CD4-positive, alpha-beta T cell treated with Interleukin-15 for 1 hour (primary cell): ENCODE measurements around the gene UNC5B.
"Not testable (repeated sequence)": the region's sequence is repeated elsewhere in the genome, so short reads cannot be mapped to it uniquely, and the experiment has no call there.

Experiments used
- DNase-seq: peaks from one replicate; pipeline ENCODE4 v3.0.0-alpha.2; 2020

Gene UNC5B

DNA sequence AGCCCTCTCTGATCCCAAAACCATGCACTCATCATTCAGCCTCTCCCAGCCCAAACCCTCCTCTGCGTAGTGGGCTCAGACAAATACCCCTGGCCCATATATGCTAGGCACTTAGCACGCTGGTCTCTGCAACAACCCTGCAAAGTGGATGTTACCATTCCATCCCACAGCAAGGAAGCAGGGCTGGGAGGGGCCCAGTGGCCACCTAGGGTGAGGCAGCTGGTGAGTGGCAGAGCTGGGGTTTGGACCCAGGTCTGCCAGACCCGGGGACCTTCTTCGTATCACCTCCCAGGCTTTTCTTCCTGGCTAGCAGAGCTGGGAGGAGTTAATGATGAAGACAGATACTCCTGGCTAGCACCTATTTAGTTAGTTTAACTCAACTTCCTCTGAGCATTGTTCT is 73.6 kb downstream of the UNC5B start:
- no peak for DNase-seq

DNA sequence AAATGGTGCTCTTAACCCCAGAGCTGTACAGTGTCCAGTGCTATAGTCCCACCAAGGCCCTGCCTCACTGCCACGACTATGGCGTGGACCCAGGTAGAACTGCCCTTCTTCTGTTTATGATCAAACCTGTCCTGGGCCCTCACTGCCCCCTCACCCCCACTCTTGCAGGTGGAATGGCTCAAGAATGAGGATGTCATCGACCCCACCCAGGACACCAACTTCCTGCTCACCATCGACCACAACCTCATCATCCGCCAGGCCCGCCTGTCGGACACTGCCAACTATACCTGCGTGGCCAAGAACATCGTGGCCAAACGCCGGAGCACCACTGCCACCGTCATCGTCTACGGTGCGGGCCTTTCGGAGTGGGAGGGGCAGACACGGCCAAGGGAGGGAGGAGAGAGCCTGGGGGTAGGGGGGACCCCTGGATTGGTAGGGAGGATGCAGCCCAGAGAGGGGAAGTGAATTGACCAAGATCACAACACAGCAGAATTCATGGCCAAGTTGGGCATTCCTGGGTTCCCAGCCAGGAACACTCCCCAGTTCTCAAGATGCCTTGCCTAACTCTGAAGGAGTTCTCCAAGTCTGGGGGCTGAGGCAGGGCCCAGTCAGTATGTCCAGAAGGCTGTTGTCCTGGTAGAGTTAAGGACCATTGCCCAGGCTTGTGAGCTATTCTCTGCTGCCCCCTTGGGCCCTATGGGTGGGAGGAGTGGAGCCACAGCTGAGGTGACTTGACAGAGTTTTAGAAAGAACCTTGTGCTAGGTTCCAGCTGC is 74.3 kb downstream of the UNC5B start:
- no peak for DNase-seq

DNA sequence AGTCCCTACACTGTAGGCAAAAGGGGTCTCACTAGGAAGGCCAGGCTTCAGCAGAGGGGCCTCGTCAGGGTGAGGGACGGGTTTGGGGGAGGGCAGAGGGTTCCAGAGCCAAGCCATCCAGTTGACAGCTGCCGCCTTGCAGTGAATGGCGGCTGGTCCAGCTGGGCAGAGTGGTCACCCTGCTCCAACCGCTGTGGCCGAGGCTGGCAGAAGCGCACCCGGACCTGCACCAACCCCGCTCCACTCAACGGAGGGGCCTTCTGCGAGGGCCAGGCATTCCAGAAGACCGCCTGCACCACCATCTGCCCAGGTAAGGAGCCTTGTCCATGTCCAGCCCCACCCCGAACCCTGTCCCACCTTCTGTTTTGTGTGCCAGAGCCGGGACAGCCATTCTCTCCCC is 75.1 kb downstream of the UNC5B start:
- DNase-seq, result no peak

DNA sequence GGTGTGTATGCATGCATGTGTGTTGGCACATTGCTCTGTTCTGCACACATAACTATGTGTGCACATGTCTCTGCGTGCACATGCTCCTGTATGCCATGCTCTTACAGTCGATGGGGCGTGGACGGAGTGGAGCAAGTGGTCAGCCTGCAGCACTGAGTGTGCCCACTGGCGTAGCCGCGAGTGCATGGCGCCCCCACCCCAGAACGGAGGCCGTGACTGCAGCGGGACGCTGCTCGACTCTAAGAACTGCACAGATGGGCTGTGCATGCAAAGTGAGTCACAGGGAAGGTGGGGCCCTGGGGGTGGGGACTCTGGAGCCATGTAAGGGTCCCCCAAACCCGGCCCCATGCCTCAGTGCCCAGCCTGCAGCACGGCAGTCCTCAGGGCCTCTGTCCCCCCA is 76.1 kb downstream of the UNC5B start:
- no peak for DNase-seq

DNA sequence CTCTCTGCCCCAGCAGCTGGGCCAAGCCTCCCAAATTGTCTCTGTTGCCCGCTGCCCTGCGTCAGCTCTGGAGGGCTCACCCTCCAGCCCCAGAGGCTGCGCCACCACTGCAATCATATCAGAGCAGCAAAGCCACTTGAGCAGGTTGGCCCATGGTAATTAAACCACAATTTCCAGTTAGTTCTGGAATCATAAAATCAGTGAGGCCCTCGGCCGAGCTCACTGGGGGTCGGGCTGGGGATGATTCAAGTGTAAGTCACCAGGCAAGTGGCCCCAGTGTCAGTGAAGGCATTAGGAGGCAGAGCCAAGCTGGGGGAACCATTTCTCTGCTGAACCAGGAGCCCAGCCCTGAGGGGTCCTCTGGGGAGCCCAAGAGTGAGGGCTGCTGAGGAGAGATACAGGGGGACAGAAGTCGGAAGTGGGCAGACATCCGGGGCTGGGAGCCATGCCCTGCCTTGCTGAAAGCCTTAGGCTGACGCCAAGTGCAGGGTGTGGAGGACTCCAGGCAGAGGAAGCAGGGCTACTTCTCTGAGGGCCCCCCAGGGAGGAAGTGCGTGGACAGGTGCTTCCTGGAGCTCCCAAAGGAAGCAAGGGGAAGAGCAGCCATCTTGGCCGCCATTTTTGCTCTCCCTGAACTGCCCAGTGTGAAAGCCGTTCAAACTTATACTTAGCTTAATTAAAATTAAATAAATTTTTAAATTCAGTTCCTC is 77.2 kb downstream of the UNC5B start:
- DNase-seq, result no peak

DNA sequence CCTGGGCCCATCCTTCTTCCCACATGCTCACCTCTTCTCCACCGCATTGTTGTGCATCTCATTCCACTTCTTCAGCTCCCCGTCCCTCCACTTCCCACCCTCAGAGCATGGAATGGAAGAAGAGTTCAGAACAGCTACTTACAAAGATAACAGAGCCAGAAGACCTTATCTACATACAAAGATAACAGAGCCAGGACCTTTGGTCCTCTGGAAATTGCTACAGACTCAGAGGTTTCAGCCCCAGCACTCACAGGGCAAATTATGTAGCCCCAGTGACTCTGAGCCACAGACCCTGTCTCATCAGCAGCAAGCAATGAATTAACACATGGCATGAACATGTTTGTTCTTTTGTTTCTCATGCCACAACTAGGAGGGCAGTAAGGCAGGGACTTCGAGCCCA is 78.0 kb downstream of the UNC5B start:
- no peak for DNase-seq

DNA sequence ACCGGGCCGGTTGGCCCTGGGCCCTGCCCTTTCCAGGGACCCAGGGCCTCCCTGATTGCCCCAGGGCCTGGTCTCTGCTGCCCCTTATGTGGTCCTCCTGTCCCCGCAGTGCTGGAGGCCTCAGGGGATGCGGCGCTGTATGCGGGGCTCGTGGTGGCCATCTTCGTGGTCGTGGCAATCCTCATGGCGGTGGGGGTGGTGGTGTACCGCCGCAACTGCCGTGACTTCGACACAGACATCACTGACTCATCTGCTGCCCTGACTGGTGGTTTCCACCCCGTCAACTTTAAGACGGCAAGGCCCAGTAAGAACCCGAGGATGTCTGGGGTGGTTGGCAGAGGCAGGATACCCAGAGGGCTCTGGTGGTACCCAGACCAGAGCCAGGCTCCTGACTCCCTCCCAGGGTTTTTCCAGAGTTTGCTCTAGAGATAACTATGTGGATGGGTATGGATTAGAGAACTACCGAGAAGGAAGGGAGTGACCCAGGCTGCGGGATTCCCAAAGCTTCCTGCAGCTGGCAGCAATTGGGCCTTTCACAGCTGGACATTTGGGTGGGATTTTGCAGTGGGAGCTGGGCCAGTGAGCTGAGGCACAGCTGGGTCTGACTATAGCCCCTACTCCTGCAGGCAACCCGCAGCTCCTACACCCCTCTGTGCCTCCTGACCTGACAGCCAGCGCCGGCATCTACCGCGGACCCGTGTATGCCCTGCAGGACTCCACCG is 78.6 kb downstream of the UNC5B start:
- no peak for DNase-seq

DNA sequence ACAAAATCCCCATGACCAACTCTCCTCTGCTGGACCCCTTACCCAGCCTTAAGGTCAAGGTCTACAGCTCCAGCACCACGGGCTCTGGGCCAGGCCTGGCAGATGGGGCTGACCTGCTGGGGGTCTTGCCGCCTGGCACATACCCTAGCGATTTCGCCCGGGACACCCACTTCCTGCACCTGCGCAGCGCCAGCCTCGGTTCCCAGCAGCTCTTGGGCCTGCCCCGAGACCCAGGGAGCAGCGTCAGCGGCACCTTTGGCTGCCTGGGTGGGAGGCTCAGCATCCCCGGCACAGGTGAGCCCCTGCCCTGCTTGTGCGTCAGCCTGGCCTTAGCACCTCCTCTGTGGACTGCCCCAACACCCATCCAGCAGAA is 79.1 kb downstream of the UNC5B start:
- no peak for DNase-seq

DNA sequence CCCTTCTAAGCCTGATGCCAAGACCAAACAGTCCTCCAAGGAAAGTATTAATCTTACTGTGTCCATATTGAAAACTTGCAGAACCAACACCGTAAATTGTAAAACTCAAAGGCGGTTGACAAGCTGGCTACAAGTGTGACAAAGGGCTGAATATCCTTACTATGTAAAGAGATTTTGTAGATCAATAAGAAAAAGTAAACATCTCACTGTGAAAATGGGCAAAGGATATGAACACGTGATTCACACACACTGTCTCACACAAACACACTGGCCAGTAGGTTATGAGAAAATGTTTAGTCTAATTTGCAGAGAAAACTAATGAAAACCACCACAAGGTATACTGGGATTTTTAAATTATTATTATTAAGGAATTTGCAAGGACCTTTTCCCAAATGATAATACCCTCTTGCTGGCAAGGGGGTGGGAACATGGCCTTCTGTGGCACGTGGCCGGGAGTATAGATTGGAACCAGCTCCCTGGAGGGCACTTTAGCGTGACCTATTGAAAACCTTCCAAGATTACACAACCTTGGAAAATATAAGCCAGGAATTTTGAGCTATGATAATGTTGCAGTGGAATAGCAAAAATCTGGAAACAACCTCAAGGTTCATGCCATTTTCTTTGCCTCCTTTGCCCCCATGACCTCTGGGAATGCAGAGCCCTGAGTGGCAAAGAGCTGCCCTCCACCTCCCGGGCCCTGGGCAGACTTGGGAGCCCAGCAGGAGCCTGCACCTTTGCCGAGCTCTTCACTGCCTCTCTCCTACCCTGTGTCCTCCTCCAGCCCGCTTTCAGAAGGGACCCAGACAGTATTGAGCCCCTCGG is 80.5 kb downstream of the UNC5B start:
- no peak for DNase-seq

DNA sequence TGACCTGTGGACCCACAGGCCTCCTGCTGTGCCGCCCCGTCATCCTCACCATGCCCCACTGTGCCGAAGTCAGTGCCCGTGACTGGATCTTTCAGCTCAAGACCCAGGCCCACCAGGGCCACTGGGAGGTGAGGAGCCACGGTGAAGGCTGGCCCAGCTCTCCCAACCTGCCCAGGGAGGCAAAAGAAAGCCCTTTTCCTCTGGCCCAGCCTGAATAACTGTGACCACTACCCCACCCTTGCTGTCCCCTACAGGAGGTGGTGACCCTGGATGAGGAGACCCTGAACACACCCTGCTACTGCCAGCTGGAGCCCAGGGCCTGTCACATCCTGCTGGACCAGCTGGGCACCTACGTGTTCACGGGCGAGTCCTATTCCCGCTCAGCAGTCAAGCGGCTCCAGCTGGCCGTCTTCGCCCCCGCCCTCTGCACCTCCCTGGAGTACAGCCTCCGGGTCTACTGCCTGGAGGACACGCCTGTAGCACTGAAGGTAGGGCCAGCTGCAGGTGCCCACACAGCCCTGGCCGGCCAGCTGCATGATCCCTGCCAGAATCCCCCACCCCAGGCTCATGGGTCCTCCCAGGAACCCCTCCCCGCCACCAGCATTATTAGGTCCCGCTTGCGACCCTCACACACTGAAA is 81.2 kb downstream of the UNC5B start:
- no peak for DNase-seq

DNA sequence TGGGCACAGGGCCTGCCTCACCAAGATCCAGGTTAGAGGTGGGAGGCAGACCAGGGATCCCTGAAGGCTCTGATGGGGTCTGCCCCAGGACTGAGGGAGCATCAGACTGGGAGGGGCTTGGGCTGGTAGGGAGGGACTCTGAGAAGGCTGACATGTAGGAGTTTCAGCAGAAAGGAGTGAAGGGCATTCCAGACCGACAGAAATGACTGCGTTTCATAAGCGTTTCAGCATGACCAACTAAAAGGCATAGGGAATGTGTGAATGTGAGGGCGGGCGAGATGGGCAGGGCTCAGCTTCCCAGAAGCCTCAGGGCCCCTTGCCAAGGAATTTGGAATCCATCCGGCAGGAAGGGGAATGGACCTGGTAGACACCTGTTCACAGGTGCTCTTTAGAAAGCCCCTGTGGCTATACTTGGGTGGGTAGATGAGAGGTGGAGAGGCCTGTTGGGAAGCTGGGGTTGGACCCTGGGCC is 81.8 kb downstream of the UNC5B start:
- no peak for DNase-seq

DNA sequence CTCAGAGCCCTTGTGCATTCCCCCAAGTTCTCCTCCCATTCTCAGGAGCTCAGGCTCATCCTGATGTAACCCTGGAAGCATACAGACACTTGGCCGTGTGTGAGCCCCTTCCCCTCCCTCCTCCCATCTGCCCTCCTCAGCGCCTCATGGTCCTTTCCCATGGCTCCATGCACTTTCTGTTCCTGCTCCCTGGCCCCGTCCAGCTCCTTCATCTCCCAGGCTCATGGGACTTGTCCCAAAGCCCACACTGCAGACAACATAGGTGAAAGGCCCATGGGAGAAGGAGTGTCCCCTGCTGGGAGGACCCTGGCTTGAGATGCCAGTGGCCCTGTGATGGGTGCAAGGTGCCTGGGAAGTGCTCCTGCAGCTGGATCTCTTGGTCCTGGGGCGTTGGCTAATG is 82.5 kb downstream of the UNC5B start:
- no peak for DNase-seq

DNA sequence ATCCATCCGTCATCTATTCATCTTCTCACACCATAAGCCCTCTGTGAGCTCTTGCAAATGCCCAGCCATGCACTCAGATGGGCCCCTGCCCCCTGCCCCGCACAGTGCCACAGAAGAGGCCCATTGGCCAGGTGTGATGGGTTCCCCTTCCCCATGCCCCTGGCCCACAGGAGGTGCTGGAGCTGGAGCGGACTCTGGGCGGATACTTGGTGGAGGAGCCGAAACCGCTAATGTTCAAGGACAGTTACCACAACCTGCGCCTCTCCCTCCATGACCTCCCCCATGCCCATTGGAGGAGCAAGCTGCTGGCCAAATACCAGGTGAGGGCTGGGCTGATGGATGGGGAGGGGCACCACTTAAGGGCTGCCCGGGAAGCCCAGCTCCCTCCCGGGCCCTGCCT is 83.3 kb downstream of the UNC5B start:
- DNase-seq, result no peak

DNA sequence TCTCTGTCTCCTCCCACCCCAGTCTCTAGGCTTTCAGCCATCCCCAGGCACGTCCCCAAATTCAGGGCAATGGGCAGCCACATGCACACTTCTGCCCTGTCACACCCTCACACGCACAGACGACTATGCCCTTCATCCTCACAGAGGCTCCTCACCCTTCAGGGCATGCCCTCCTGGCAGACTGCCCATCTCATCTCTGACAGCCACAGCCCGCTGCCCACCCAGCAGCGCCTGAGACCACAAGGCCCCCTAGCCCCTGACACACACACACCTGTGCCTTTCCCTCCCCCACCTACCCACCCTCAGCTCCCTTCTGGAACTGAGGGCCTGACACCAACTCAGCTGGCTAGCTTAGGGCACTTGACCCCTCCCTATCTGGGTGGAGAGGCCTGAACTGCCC is 83.7 kb downstream of the UNC5B start:
- no peak for DNase-seq

DNA sequence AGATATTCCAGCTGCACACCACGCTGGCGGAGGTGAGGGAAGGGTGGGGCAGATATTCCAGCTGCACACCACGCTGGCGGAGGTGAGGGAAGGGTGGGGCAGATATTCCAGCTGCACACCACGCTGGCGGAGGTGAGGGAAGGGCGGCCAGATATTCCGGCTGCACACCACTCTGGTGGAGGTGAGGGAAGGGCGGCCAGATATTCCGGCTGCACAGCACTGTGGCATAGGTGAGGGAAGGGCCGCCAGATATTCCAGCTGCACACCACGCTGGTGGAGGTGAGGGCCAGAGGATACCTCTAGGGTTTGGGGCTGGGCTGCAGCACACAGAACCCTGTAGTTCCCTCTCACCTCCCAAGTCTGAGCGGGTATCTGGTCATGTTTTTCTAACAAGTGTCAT is 84.4 kb downstream of the UNC5B start:
- not testable (repeated sequence) for DNase-seq

DNA sequence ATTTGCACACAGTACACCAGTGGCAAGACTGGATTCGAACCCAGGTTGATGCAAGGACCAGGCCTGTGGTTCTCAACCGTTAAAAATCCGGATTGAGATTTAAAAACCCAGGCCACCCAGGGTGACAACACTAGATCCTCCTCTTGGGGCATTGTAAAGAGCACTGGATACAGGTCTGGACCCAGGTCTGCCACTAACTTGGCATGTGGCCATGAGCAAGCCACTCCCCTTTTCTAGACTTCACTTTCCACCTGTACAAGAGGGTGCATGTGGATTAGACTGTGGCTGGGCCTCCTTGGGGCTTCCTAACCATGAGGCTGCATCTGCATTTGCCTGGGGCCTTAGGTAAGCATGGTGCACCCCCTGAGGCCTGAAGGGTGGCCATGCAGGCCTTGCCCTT is 85.0 kb downstream of the UNC5B start:
- DNase-seq, result no peak

DNA sequence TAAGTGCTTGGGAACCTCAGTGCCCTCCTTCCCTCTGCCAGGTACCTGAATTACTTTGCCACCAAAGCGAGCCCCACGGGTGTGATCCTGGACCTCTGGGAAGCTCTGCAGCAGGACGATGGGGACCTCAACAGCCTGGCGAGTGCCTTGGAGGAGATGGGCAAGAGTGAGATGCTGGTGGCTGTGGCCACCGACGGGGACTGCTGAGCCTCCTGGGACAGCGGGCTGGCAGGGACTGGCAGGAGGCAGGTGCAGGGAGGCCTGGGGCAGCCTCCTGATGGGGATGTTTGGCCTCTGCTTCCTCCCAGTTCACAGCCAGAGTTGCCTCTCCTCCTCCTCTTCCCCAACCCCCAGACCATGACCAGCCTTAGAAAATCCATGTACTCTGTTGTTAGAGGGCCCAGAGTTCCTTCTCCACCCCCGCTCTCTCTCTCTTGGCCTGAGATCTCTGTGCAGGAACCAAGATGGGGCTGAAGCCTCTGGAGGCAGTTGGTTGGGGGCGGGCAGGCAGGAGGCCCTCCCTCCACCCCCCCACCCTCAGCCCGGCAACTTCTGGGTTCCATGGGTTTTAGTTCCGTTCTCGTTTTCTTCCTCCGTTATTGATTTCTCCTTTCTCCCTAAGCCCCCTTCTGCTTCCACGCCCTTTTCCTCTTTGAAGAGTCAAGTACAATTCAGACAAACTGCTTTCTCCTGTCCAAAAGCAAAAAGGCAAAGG is 86.9 kb downstream of the UNC5B start:
- DNase-seq, result no peak

DNA sequence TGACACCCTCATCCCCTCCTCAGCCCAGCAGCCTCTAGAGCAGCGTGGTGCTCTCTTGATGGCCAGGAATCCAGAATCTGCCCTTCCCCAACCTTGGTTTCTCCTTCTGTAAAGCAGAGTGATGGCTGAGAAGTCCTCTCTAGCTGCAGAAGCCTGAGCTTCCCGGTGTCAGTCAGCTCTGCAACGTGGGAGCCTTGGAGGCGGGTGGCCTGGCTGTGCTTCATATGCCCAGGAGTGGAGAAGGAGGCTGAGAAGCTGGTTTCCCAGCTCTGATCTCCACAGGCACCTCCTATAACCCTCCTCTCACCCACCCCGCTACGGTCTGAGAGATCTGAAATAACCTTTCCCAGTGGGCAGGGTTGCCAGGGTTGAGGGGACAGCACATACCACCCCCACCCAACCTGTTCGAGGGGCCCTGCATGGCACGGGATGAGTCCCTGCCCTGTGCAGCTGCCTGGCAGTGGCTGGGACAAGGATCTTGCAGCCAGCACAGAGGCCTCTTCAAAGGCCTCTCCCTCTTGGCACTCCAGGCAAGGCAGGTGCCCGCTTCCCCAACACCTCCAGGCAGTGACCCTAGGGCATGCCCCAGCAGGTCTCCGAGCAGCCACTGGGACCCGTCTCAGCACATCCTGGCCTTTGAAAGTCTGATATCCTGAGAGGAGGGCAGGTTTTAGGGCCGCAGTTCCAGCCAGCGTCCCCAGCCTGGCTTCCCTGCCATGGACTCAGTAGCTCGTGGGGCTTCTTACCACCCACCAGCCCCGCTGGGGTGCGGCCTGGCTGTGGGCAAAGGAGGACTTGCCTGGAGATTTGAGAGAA is 88.4 kb downstream of the UNC5B start:
- DNase-seq, result no peak

DNA sequence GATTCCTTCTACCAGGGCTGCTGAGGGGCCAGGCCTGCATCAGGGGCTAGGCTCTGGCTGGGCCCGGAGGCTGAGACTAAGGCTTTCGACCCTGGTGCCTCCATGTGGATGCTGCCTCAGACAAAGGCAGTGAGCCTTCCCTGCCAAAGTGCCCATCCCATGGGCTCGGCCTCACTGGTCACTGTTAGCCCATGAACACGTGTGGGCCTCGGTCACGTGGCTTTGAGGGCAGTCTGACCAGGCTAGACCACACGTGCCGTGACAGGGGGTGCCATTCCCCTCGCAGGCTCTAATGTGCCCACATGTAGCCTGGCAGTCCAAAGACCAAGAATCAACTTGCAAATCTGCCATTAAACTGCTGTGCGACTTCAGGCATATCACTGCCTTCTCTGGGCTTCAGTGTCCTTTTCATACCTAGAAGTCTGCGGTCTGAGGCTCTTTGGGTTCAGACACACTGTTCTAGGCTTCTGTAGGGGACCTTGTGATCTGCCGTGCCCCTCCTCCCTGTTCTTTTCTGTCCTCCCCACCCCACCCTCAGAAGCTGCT is 89.1 kb downstream of the UNC5B start:
- no peak for DNase-seq

DNA sequence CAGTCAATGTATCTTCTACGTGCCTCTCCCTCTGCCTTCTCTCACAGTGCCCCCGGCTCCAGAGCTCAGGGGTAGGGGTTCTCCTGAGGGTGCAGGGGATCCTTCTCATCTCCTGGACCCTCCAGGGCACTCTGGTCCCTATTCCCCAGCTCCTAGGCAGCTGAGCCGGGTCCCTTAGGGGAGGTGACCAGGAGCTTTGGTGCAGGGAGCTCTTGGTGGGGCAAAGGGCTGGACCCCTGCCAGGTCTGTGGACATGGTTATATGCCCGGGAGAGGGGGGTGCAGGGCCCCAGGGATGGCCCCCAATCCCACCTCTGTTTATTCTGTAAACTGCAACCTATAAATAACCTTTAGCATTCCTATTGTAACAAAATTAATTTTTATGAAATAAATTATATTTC is 90.1 kb downstream of the UNC5B start:
- no peak for DNase-seq
